ENCODE results near the gene C6orf163.
A peak's percentile ranks its signal among the peaks of the same experiment; 100 is the strongest.

C6orf163 gene

DNA sequence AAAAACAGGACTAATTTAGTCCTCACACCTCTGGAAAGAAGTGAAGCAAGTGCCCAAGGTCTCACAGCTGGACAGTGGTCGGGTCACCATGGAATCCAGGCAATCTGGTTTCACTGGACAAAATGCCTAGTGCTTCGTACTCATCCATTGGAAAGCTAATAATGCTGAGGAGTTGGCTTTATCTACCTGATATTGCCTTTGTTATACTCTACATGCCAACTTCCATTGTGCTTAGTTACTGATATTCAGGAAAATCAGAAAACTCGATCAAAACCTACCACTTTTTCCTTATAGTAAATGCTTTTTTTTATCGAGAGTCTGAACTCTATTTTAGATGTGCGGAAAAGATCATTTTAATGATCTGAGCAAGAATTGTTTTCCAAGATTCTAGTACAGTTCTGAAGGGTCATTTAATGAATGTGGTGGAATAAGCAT is 64.1 kb downstream of the C6orf163 start:
- Histone ChIP-seq H3K4me1 (ENCODE audit: insufficient read depth, insufficient read length) (no peaks in the 10 kb centered on the region), H3K27me3 (ENCODE audit: insufficient read depth, insufficient read length) (no peaks in the 10 kb centered on the region), H3K9ac (ENCODE audit: insufficient read length, low read depth) (peak overlapping the region; percentile 70), H3K36me3 (ENCODE audit: insufficient read depth, insufficient read length, low read length) (no peaks in the 10 kb centered on the region), H3K9me3 (ENCODE audit: insufficient read depth, low read length) (no peaks in the 10 kb centered on the region), H3K4me3 (ENCODE audit: insufficient read length, low read depth) (peak overlapping the region; percentile 84)
- TF ChIP-seq SUZ12 (IDR thresholded peaks at IDR 0.05; ENCODE audit: extremely low read depth, insufficient read depth, insufficient read length) = no peak
- no peak for TF ChIP-seq YY1 (IDR thresholded peaks at IDR 0.05; ENCODE audit: insufficient read depth, insufficient read length)
- TF ChIP-seq ZNF274 (IDR thresholded peaks at IDR 0.05; ENCODE audit: low read depth, low read length) = no peak
- no peak for DNase-seq (ENCODE audit: low read depth, low spot score)

All from NT2/D1 (cell line).